ENCODE data around the gene PARD3. TPM values are rescaled to one million over a fixed set of nuclear protein-coding genes. Genes with fewer than 3 reads are reported as not detected.

The PARD3 gene
- total RNA-seq, 1 experiment from 2014 or later: 46.3 TPM

DNA sequence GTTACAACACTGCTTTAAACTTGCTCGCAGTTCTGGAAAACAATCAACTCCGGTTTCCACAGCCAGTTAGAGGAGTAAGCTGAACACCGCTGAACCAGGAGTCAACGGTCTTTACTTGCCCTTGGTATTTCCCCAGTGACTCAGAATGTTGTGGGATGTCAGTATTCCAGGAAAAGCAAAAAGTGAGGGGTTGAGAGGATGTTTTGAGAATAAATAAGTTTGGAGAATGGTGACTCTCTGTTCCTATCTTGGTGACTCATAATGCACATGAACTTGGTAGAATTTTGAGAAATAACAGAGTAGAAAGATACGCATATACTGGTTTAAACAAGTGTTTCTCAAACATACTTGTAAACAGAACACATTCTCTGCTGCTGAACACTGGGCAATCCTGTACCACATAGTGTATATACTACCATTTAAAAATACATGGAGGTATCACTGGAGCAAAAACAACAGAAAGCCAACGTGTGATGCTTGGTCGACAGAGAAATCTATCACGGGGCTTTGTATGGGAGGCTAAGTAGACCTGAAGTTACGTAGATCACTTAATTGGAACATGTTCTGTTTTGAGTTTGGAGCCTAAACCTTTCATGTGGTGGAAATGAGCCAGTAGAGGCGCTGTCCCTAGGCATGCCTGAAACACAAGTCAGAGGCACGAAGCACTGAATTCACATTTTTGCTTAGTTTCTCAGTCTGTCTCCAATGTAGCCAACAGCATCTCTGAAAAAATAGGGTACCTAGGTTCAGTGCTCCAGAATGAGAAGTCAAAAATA, 534.3 kb downstream of the PARD3 start:
- Histone ChIP-seq H3K4me2 (ENCODE audit: low read length) (no peak overlapping the region), H3K27me3 (ENCODE audit: insufficient read depth, low read length) (no peaks in the 10 kb centered on the region), H3K27ac (ENCODE audit: low read depth, low read length) (no peak overlapping the region), H3K9ac (ENCODE audit: low read length) (no peak overlapping the region), H3K9me3 (ENCODE audit: control insufficient read depth in 1 of 2, insufficient read depth in 1 of 2, low read depth in 1 of 2, low read length in 2 of 2) (no peaks in the 10 kb centered on the region), H3K79me2 (ENCODE audit: insufficient read depth, low read length) (no peaks in the 10 kb centered on the region), H3K36me3 (ENCODE audit: control insufficient read depth in 1 of 2, insufficient read depth in 2 of 2, low read length in 2 of 2) (no peaks in the 10 kb centered on the region), H3K9me2 (ENCODE audit: insufficient read depth) (no peaks in the 10 kb centered on the region), H3K4me3 (replicated peaks in 1 of 2; ENCODE audit: low read depth in 1 of 2, low read length in 2 of 2) (no peak overlapping the region), H4K20me1 (ENCODE audit: insufficient read depth) (no peaks in the 10 kb centered on the region), H2AFZ (ENCODE audit: low read depth, low read length, poor library complexity, severe bottlenecking) (no peak overlapping the region), H3K4me1 (ENCODE audit: control insufficient read depth in 1 of 2, insufficient read depth in 2 of 2, low read length in 2 of 2) (no peaks in the 10 kb centered on the region; a peak in 1 of 4 replicates)
- ChIA-PET RAD21 (ENCODE audit: low non-redundant PET in 1 of 2, low total read pairs in 2 of 2, uncharacterized antibody in 2 of 2, unreplicated experiment in 2 of 2) (no interaction called here), POLR2A (no interaction called here), CTCF (no interaction called here)
- intact Hi-C loops (cut with micrococcal nuclease): no loop called here
- BruUV-seq (replicated peaks): no TSS peak
- DNase-seq (ENCODE audit: low read depth, low spot score) (no peak), ATAC-seq (no peak)
- TF ChIP-seq, protein P1, sequence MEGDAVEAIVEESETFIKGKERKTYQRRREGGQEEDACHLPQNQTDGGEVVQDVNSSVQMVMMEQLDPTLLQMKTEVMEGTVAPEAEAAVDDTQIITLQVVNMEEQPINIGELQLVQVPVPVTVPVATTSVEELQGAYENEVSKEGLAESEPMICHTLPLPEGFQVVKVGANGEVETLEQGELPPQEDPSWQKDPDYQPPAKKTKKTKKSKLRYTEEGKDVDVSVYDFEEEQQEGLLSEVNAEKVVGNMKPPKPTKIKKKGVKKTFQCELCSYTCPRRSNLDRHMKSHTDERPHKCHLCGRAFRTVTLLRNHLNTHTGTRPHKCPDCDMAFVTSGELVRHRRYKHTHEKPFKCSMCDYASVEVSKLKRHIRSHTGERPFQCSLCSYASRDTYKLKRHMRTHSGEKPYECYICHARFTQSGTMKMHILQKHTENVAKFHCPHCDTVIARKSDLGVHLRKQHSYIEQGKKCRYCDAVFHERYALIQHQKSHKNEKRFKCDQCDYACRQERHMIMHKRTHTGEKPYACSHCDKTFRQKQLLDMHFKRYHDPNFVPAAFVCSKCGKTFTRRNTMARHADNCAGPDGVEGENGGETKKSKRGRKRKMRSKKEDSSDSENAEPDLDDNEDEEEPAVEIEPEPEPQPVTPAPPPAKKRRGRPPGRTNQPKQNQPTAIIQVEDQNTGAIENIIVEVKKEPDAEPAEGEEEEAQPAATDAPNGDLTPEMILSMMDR (IDR thresholded peaks at IDR 0.05 in 2 of 3, conservative IDR thresholded peaks at IDR 0.05 in 1 of 3; ENCODE audit: borderline replicate concordance in 1 of 3, insufficient read depth in 1 of 3, low read depth in 2 of 3, low read length in 2 of 3): peak in 2 of 3 experiments; percentile 15 to 30; a peak in 2 of 6 replicates
- TF ChIP-seq RAD21 (IDR thresholded peaks at IDR 0.05; ENCODE audit: low read depth): no peak

- H3K36me3 ChIP-seq (ENCODE audit: control insufficient read depth in 1 of 2, insufficient read depth in 2 of 2, low read length in 2 of 2): no peaks in the 10 kb centered on the region
- no peak for ATAC-seq
- no peaks in the 10 kb centered on the region for H3K27me3 ChIP-seq (ENCODE audit: insufficient read depth, low read length)
- ChIA-PET POLR2A (no interaction called here), CTCF (no interaction called here), RAD21 (ENCODE audit: low non-redundant PET in 1 of 2, low total read pairs in 2 of 2, uncharacterized antibody in 2 of 2, unreplicated experiment in 2 of 2) (no interaction called here)
- no peak overlapping the region for H3K4me2 ChIP-seq (ENCODE audit: low read length)
- no peak for DNase-seq (ENCODE audit: low read depth, low spot score)
- H3K27ac ChIP-seq (ENCODE audit: low read depth, low read length): no peak overlapping the region
- no peaks in the 10 kb centered on the region; a peak in 1 of 4 replicates for H3K4me1 ChIP-seq (ENCODE audit: control insufficient read depth in 1 of 2, insufficient read depth in 2 of 2, low read length in 2 of 2)
- no peak overlapping the region for H3K4me3 ChIP-seq (replicated peaks in 1 of 2; ENCODE audit: low read depth in 1 of 2, low read length in 2 of 2)
- BruUV-seq (replicated peaks): no TSS peak
- intact Hi-C loops (cut with micrococcal nuclease): no loop called here
- H3K9me2 ChIP-seq (ENCODE audit: insufficient read depth): no peaks in the 10 kb centered on the region
- no peak for TF ChIP-seq JUND (IDR thresholded peaks at IDR 0.05)
- TF ChIP-seq TCF7L2 (IDR thresholded peaks at IDR 0.05; ENCODE audit: borderline replicate concordance, extremely low read depth, insufficient read depth, insufficient read length): no peak
- TF ChIP-seq POLR2AphosphoS5 (IDR thresholded peaks at IDR 0.05; ENCODE audit: low read depth, low read length): no peak
- no peak for TF ChIP-seq SIN3A (IDR thresholded peaks at IDR 0.05; ENCODE audit: low read depth)
- TF ChIP-seq YY1 (IDR thresholded peaks at IDR 0.05; ENCODE audit: extremely low read depth, insufficient replicate concordance, low read depth, low read length): no peak
- no peak for TF ChIP-seq MAX (IDR thresholded peaks at IDR 0.05)
- TF ChIP-seq CEBPB (IDR thresholded peaks at IDR 0.05; ENCODE audit: low read depth): no peak
- TF ChIP-seq, protein P2, sequence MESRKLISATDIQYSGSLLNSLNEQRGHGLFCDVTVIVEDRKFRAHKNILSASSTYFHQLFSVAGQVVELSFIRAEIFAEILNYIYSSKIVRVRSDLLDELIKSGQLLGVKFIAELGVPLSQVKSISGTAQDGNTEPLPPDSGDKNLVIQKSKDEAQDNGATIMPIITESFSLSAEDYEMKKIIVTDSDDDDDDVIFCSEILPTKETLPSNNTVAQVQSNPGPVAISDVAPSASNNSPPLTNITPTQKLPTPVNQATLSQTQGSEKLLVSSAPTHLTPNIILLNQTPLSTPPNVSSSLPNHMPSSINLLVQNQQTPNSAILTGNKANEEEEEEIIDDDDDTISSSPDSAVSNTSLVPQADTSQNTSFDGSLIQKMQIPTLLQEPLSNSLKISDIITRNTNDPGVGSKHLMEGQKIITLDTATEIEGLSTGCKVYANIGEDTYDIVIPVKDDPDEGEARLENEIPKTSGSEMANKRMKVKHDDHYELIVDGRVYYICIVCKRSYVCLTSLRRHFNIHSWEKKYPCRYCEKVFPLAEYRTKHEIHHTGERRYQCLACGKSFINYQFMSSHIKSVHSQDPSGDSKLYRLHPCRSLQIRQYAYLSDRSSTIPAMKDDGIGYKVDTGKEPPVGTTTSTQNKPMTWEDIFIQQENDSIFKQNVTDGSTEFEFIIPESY (IDR thresholded peaks at IDR 0.05; ENCODE audit: extremely low read depth, insufficient replicate concordance, low read length): no peak
- TF ChIP-seq EZH2 (IDR thresholded peaks at IDR 0.05): no peak
- TF ChIP-seq ZNF274 (IDR thresholded peaks at IDR 0.05; ENCODE audit: low read depth, low read length): no peak
- no peaks in the 10 kb centered on the region for H3K9me3 ChIP-seq (ENCODE audit: control insufficient read depth in 1 of 2, insufficient read depth in 1 of 2, low read depth in 1 of 2, low read length in 2 of 2)
- H4K20me1 ChIP-seq (ENCODE audit: insufficient read depth): no peaks in the 10 kb centered on the region
- H3K79me2 ChIP-seq (ENCODE audit: insufficient read depth, low read length): no peaks in the 10 kb centered on the region
- H2AFZ ChIP-seq (ENCODE audit: low read depth, low read length, poor library complexity, severe bottlenecking): no peak overlapping the region
- H3K9ac ChIP-seq (ENCODE audit: low read length): no peak overlapping the region
Measured at GRCh38 chr10:34275626-34276130, 539.4 kb downstream of the PARD3 start.

All from HCT116 (cell line).